B cell (primary cell): Measurements from ENCODE around the gene HDAC9.

Experiments used
- EZH2 ChIP-seq: IDR thresholded peaks from 2 replicates; pipeline ENCODE4 v1.6.1; 2012; ENCODE audit warnings: borderline replicate concordance, low read depth, mild to moderate bottlenecking, moderate library complexity, low read length; ENCODE audit not compliant: insufficient read depth, poor library complexity, severe bottlenecking
- TF ChIP-seq, protein P1 (sequence below): fragments of 200-600 bp; IDR thresholded peaks from one replicate; pipeline ENCODE4 v1.8.0; 2022; ENCODE audit warnings: antibody characterized with exemption, mild to moderate bottlenecking

DNA sequence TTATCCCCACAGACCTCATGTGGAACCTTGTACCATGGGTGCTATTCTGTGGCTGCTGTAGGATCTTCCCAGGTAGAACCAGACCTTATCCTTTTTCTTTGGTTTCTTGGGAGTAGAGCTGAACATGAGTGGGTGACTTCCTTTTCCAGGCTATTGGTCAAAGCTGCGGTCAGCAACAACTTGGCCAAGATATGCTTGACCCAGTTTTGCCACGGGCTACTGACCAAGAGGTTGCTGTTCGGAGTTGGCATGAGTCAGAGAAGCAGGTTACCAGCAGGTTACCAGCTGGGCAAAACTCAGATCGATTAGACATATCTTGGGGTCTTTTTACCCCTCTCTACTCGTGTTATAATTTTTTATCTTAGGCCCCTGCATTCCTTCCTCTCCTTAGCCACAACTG, 36.7 kb upstream of the HDAC9 start:
- TF ChIP-seq, protein P1, sequence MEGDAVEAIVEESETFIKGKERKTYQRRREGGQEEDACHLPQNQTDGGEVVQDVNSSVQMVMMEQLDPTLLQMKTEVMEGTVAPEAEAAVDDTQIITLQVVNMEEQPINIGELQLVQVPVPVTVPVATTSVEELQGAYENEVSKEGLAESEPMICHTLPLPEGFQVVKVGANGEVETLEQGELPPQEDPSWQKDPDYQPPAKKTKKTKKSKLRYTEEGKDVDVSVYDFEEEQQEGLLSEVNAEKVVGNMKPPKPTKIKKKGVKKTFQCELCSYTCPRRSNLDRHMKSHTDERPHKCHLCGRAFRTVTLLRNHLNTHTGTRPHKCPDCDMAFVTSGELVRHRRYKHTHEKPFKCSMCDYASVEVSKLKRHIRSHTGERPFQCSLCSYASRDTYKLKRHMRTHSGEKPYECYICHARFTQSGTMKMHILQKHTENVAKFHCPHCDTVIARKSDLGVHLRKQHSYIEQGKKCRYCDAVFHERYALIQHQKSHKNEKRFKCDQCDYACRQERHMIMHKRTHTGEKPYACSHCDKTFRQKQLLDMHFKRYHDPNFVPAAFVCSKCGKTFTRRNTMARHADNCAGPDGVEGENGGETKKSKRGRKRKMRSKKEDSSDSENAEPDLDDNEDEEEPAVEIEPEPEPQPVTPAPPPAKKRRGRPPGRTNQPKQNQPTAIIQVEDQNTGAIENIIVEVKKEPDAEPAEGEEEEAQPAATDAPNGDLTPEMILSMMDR: no peak
- TF ChIP-seq EZH2: no peak
